ENCODE measurements around the gene DNAH17.
A peak's percentile ranks its signal among the peaks of the same experiment; 100 is the strongest.

DNAH17 gene

GRCh38 chr17:78572239-78573205, 4.7 kb downstream of the DNAH17 start:
- peak; percentile 76 for DNase-seq

GRCh38 chr17:78571329-78571728, 5.9 kb downstream of the DNAH17 start:
- no peak for DNase-seq

- DNase-seq = peak; percentile 85
Observed at GRCh38 chr17:78568494-78569115, 8.6 kb downstream of the DNAH17 start.

DNA sequence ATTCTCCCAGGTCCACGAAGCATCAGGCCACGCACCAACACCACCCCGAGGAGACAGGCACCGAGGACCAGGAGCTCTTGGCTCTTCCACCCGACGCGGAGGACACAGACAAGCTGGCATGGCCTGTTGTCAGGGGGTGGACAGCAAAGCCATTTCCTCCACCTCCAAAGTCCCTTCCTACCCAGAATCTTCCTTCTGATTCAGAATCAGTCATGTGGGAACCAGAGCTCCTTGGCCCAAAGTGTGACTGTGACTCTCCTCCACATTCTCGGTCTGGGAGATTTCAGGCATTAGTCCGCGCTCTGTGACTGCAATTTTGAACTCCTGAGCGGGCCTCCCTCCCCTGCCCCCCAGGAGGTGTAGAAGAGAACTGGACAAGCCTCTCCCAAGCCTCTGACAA, 9.2 kb downstream of the DNAH17 start:
- no peak for DNase-seq

DNA sequence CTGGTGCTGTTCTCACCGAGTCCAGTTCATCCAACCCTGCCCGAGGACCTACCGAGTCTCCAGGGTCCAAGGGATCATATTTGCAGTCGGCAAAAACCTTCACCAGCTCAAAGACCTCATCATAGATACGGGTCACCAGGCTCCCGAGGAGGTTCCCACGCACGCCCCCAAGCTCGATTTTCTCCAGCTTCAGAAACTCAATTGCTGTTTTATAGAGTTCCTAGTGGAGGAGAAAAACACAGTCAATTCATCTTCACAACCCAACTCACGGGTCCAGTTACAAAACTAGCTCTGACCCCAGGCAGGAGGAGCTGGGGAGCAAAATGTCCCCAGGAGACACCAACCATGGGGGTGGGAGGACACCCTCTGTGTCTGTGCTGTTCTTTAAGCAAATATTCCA, 10.2 kb downstream of the DNAH17 start:
- no peak for DNase-seq

GRCh38 chr17:78563189-78564145, 13.7 kb downstream of the DNAH17 start:
- DNase-seq = no peak

DNA sequence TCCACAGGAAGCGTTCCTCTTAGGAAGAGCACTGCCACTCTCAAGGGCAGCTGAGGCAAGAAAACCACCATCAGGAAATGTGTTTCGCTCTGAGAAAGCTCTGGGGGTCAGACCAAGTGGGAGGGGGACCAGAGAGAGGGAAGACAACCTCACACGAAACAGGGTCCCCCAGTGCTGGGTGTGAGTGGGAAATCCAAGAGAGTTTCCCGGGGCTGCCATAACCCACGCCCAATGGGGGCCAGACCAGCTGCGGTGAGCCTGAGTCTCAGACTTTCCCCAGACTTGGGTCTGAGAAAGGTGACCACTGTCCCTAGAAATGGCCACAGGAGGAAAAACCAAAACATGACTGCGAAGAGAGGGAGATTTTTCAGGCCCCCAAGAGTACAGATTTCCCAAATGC, 14.5 kb downstream of the DNAH17 start:
- DNase-seq = no peak

- DNase-seq = no peak
Observed at GRCh38 chr17:78561166-78561565, 16.0 kb downstream of the DNAH17 start.

GRCh38 chr17:78560731-78561130, 16.5 kb downstream of the DNAH17 start:
- no peak for DNase-seq

GRCh38 chr17:78559749-78560368, 17.3 kb downstream of the DNAH17 start:
- peak; percentile 77 for DNase-seq

DNA sequence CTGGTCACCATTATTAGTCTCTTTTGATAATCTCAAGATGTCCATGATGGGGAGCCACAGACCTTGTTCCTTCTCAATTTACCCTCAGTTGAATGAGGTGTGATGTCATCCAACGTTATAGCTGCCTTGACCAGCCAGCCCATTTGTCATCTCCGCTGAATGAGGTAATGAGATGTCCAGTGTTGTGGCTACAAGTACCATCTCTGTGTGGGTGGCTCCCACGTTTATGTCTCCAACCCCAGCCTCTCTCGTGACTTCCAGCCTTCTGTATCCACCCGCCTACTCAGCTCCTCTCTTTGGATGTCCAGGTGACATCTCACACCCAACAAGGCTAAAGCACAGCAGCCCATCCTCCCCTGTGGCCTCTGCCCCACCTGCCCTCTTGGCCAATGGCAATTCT, 18.2 kb downstream of the DNAH17 start:
- no peak for DNase-seq

- DNase-seq = no peak
Observed at GRCh38 chr17:78558181-78558850, 18.9 kb downstream of the DNAH17 start.

GRCh38 chr17:78557598-78558039, 19.6 kb downstream of the DNAH17 start:
- no peak for DNase-seq

- DNase-seq = no peak
Observed at GRCh38 chr17:78556812-78557211, 20.4 kb downstream of the DNAH17 start.

GRCh38 chr17:78555746-78556401, 21.3 kb downstream of the DNAH17 start:
- DNase-seq = no peak

DNA sequence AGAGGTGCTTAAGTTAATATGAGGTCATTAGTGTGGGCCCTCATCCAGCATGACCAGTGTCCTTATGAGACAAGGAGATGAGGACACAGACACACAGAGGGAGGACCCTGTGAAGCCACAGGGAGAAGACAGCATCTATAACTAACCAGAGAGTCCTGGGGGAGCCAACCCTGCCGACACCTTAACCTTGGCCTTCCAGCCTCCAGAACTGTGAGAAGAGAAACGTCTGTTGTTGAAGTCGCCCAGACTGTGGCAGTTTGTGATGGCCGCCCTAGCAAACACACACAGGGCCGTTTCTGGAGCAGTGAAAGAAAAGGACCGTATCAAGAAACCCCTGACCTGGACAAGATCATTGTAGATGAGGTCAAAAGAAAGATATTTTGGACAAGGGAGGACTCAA, 26.7 kb downstream of the DNAH17 start:
- DNase-seq = no peak

GRCh38 chr17:78548725-78549124, 28.5 kb downstream of the DNAH17 start:
- DNase-seq = no peak

GRCh38 chr17:78547035-78547434, 30.2 kb downstream of the DNAH17 start:
- no peak for DNase-seq

DNA sequence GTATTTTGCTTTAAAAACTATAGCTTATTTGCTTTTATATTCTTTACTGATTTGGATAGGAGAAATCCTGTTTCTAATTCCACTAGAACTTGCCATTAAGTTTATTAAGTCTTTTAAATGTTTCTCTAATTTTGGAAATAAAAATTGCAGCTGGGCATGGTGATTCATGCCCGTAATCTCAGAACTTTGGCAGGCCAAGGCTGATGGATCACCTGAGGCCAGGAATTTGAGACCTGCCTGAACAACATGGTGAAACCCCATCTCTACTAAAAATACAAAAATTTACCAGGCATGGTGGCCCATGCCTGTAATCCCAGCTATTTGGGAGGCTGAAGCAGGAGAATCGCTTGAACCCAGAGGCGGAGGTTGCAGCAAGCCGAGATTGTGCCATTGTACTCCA, 30.7 kb downstream of the DNAH17 start:
- no peak for DNase-seq

- DNase-seq = no peak
Observed at GRCh38 chr17:78544881-78545755, 32.1 kb downstream of the DNAH17 start.
